Activated T-cell treated with anti-CD3 and anti-CD28 coated beads, Interleukin-2, amount 50 U/mL, for 72 hours (primary cell): ENCODE measurements around the gene OTUB2. TPM values are rescaled to one million over a fixed set of nuclear protein-coding genes. Genes with fewer than 3 reads are reported as not detected.

Experiments
- total RNA-seq, 2 donors: library from RNA; stranded (reverse); gene quantifications; one replicate each; pipeline ENCODE4 v1.2.3, GENCODE V29; 2022

Gene OTUB2
- total RNA-seq, 2 donors from 2014 or later = 1.9 to 2.1 TPM

Other genes with a start within 250 kb of the OTUB2 start
- gene PRIMA1, start 237.9 kb upstream of the OTUB2 start, total RNA-seq = not detected
- gene FAM181A, start 99.0 kb upstream of the OTUB2 start, total RNA-seq = not detected
- gene ASB2, start 49.8 kb upstream of the OTUB2 start, total RNA-seq = 10 to 100 TPM; 43.3 to 45.6 TPM
- gene CCDC197, start 29.0 kb upstream of the OTUB2 start, total RNA-seq = 1 to 10 TPM; 1.6 to 2.2 TPM
- 100 to 1,000 TPM; 193 to 197 TPM for gene DDX24, start 54.9 kb downstream of the OTUB2 start, total RNA-seq
- 10 to 100 TPM; 59.6 to 71.4 TPM for gene IFI27L1, start 55.0 kb downstream of the OTUB2 start, total RNA-seq
- 1 to 10 TPM; 5.1 to 7.7 TPM for gene IFI27, start 84.4 kb downstream of the OTUB2 start, total RNA-seq
- gene IFI27L2, start 103.3 kb downstream of the OTUB2 start, total RNA-seq = 10 to 100 TPM; 52.0 to 66.0 TPM
- 1 to 10 TPM; 6.2 to 9.5 TPM for gene PPP4R4, start 148.0 kb downstream of the OTUB2 start, total RNA-seq